ENCODE measurements around the gene PTPRM. TPM values are rescaled to one million over a fixed set of nuclear protein-coding genes. Genes with fewer than 3 reads are reported as not detected.

Gene PTPRM
- total RNA-seq, 1 experiment from 2014 or later = 6.2 TPM

GRCh38 chr18:7953095-7953958, 386.2 kb downstream of the PTPRM start:
- TF ChIP-seq CTCF (conservative IDR thresholded peaks at IDR 0.05) = no peak
- no CpG with 5 or more reads among the region's 8 CpGs for WGBS (ENCODE audit: extremely low coverage, insufficient read length, low lambda C conversion rate)
- H3K4me3 Mint-ChIP-seq = no peak overlapping the region

More at GRCh38 chr18:7953095-7953958, 386.2 kb downstream of the PTPRM start:
- no peaks in the 10 kb centered on the region for H3K79me2 ChIP-seq (ENCODE audit: insufficient read depth, low read length)
- H3K56ac ChIP-seq (ENCODE audit: insufficient read length, low read depth, low read length) = no peak overlapping the region
- no peaks in the 10 kb centered on the region for H3K9me3 Mint-ChIP-seq
- no peak overlapping the region for H2BK15ac ChIP-seq (ENCODE audit: low read depth, low read length)
- no peak overlapping the region for H3K4me2 ChIP-seq (ENCODE audit: insufficient read depth, insufficient read length, low read length)
- no peak overlapping the region for H3K9ac ChIP-seq (ENCODE audit: extremely low read depth, insufficient read length, low read length)
- no peak overlapping the region for H2AFZ ChIP-seq (ENCODE audit: low read length)
- H3K27me3 ChIP-seq (ENCODE audit: insufficient read depth, low read length) = no peaks in the 10 kb centered on the region
- no peak overlapping the region for H3T11ph ChIP-seq (ENCODE audit: low read length)
- peaks cover 5% of the 10 kb centered on the region for H3K4me1 ChIP-seq (ENCODE audit: insufficient read depth, low read length)
- H4K91ac ChIP-seq (ENCODE audit: insufficient read length, low read depth, low read length) = no peak overlapping the region
- H4K8ac ChIP-seq (replicated peaks; ENCODE audit: insufficient read length, low read depth, low read length) = no peak overlapping the region
- H3K4ac ChIP-seq (ENCODE audit: low read depth, low read length) = no peak overlapping the region
- no peaks in the 10 kb centered on the region for H3K23me2 ChIP-seq (ENCODE audit: insufficient read length, low read depth, low read length, poor library complexity, severe bottlenecking)
- H4K5ac ChIP-seq (ENCODE audit: insufficient read length, low read depth, low read length) = no peak overlapping the region
- H3K9me3 ChIP-seq (ENCODE audit: control insufficient read depth, low read depth, low read length) = no peaks in the 10 kb centered on the region
- H3K79me1 ChIP-seq (ENCODE audit: insufficient read depth, low read depth, low read length, poor library complexity, severe bottlenecking) = no peaks in the 10 kb centered on the region
- no peaks in the 10 kb centered on the region for H3K27me3 Mint-ChIP-seq (ENCODE audit: low read depth)
- no peaks in the 10 kb centered on the region for H4K20me1 ChIP-seq (ENCODE audit: control insufficient read depth, insufficient read depth, insufficient read length)
- no peak overlapping the region; the same call in 1 of the 2 replicates for H3K14ac ChIP-seq (ENCODE audit: insufficient read depth, low read length)
- H2BK5ac ChIP-seq (ENCODE audit: insufficient read length, low read length) = no peak overlapping the region
- no peak overlapping the region for H3K23ac ChIP-seq (ENCODE audit: insufficient read length, low read depth, low read length)
- H3K36me3 Mint-ChIP-seq (ENCODE audit: insufficient read depth in 1 of 3, low read depth in 3 of 3) = no peaks in the 10 kb centered on the region; a peak in 1 of 7 replicates
- no peak overlapping the region for H2BK12ac ChIP-seq (ENCODE audit: insufficient read length, low read depth, low read length)
- DNase-seq = no peak
- H2BK20ac ChIP-seq (ENCODE audit: low read depth, low read length, poor library complexity, severe bottlenecking) = no peak overlapping the region
- H3K27ac ChIP-seq (ENCODE audit: insufficient read length, low read depth, low read length) = no peak overlapping the region
- H3K18ac ChIP-seq (ENCODE audit: insufficient read length, low read depth, low read length) = no peak overlapping the region
- no peak overlapping the region for H2AK5ac ChIP-seq (ENCODE audit: insufficient read length, low read length)
- no peak overlapping the region for H3K27ac Mint-ChIP-seq
- H2BK120ac ChIP-seq (ENCODE audit: low read depth, low read length, poor library complexity, severe bottlenecking) = no peak overlapping the region
- peaks cover 5 to 7% of the 10 kb centered on the region in 2 experiments; a peak in 3 of 4 replicates for H3K4me1 Mint-ChIP-seq
